Peyer's patch (tissue), 4 donors: ENCODE data around the gene PPCS. TPM values are rescaled to one million over a fixed set of nuclear protein-coding genes. Genes with fewer than 3 reads are reported as not detected.

Experiments used
- DNase-seq, 3 donors: peaks; one replicate each; pipeline ENCODE4 v3.0.0-alpha.2; 2017 to 2019
- H3K27ac ChIP-seq, 4 donors: fragments of 200-600 bp; sonication (generic); one replicate each; pipeline ENCODE4 v1.5.1; 2016 to 2019
- H3K27me3 ChIP-seq, 2 donors: fragments of 200-600 bp; sonication (generic); one replicate each; pipeline ENCODE4 v1.5.1; 2019
- H3K36me3 ChIP-seq, 3 donors: fragments of 200-600 bp; sonication (generic); one replicate each; pipeline ENCODE4 v1.5.1; 2016 to 2019
- H3K4me1 ChIP-seq, 4 donors: fragments of 200-600 bp; sonication (generic); one replicate each; pipeline ENCODE4 v1.5.1; 2016 to 2019
- H3K4me3 ChIP-seq, 4 donors: fragments of 200-600 bp; sonication (generic); 1 replicate in 3 of 4; 2 replicates in 1 of 4; pipeline ENCODE4 v1.5.1; 2016 to 2019; ENCODE audit warnings: mild to moderate bottlenecking in 1 of 4
- H3K9me3 ChIP-seq, 4 donors: fragments of 200-600 bp; sonication (generic); one replicate each; pipeline ENCODE4 v1.5.1; 2016 to 2019; ENCODE audit warnings: mild to moderate bottlenecking in 1 of 4
- CTCF ChIP-seq, 6 experiments: fragments of 450-650 bp in 4 of 6; fragments of 200-600 bp in 2 of 6; sonication (generic) in 1 of 6; IDR thresholded peaks; one replicate each; pipeline ENCODE4 v1.5.1; 2017 to 2019; ENCODE audit warnings: antibody characterized with exemption in 6 of 6, mild to moderate bottlenecking in 3 of 6, moderate library complexity in 1 of 6
- POLR2A ChIP-seq, 2 donors: fragments of 450-650 bp; IDR thresholded peaks; one replicate each; pipeline ENCODE4 v1.5.1; 2017; ENCODE audit warnings: antibody characterized with exemption in 2 of 2, mild to moderate bottlenecking in 2 of 2, moderate library complexity in 2 of 2
- total RNA-seq, 4 donors: library from RNA; depleted of rRNA; stranded (reverse); fragments of >200 nt; gene quantifications; one replicate each; pipeline ENCODE4 v1.1.0, GENCODE V29; 2016

Gene PPCS
- total RNA-seq, 4 donors from 2014 or later: 73.3 to 118 (median 78.0) TPM

- no peak for DNase-seq
- no peak overlapping the region for H3K27ac ChIP-seq
- no peaks in the 10 kb centered on the region for H3K9me3 ChIP-seq
- H3K4me3 ChIP-seq: no peak overlapping the region
- TF ChIP-seq CTCF (IDR thresholded peaks at IDR 0.05): no peak
- TF ChIP-seq POLR2A (IDR thresholded peaks at IDR 0.05): no peak
- H3K27me3 ChIP-seq: no peaks in the 10 kb centered on the region
- no peaks in the 10 kb centered on the region for H3K36me3 ChIP-seq
- H3K4me1 ChIP-seq: peaks cover 0 to 8% (median 3%) of the 10 kb centered on the region in 4 donors
These were observed 29.1 kb upstream of the PPCS start for GRCh38 chr1:42427240-42427639.

DNA sequence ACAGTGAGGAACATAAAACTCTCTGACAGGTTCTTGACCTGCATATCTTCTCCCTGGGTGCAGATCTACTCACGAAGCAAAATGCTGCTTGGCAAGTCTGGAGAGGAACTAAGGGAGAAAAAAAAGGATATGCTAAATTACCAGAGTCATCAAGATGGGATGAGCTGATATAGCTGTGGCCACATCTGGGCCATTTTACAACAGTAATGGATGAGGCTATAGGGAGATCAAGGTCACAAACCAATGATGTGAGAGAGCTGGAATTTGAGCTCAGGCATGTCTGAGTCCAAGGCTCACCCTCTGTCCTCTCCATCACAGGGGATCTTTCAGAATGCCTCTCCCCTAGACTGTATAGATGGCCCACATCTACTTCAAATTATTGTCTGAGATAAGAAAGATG is 26.7 kb upstream of the PPCS start:
- Histone ChIP-seq H3K27me3 (no peaks in the 10 kb centered on the region), H3K27ac (no peak overlapping the region), H3K4me1 (peaks cover 0 to 8% (median 3%) of the 10 kb centered on the region in 4 donors), H3K36me3 (no peaks in the 10 kb centered on the region), H3K9me3 (no peaks in the 10 kb centered on the region), H3K4me3 (no peak overlapping the region)
- TF ChIP-seq CTCF (IDR thresholded peaks at IDR 0.05): no peak
- no peak for TF ChIP-seq POLR2A (IDR thresholded peaks at IDR 0.05)
- no peak for DNase-seq

- Histone ChIP-seq H3K27ac (peak overlapping the region in 2 of 4 donors; percentile 17 to 25), H3K9me3 (no peaks in the 10 kb centered on the region), H3K4me3 (no peak overlapping the region), H3K27me3 (no peaks in the 10 kb centered on the region), H3K36me3 (no peaks in the 10 kb centered on the region), H3K4me1 (peaks cover 0 to 8% (median 3%) of the 10 kb centered on the region in 4 donors)
- TF ChIP-seq POLR2A (IDR thresholded peaks at IDR 0.05) (no peak), CTCF (IDR thresholded peaks at IDR 0.05) (no peak)
- DNase-seq: no peak
These were observed 25.8 kb upstream of the PPCS start for GRCh38 chr1:42430286-42431135.

GRCh38 chr1:42431514-42431913 is 24.8 kb upstream of the PPCS start:
- Histone ChIP-seq H3K27me3 (no peaks in the 10 kb centered on the region), H3K27ac (peak overlapping the region in 2 of 4 donors; percentile 17 to 25), H3K9me3 (no peaks in the 10 kb centered on the region), H3K4me1 (peaks cover 0 to 8% (median 3%) of the 10 kb centered on the region in 4 donors), H3K4me3 (no peak overlapping the region), H3K36me3 (no peaks in the 10 kb centered on the region)
- no peak for DNase-seq
- TF ChIP-seq CTCF (IDR thresholded peaks at IDR 0.05) (no peak), POLR2A (IDR thresholded peaks at IDR 0.05) (no peak)

DNA sequence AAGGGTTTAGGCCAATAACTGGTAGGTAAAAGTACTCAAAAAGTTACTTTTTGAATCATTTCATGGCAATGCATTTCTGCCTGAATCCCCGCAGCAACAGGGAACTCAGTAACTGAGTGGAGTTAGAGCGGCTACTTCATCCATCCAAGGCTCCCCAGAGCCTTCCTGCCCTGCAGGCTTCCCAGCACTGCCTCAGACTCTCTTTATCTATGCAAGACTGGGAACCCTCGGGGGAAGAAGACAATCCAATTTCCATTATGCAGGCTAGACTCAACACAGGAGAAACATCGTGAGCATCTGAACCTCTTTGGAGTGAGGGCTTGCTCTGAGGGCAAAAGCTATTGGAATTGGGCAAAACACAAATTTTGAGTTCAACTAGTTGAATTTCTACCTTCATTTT is 23.6 kb upstream of the PPCS start:
- TF ChIP-seq CTCF (IDR thresholded peaks at IDR 0.05): no peak
- no peak for TF ChIP-seq POLR2A (IDR thresholded peaks at IDR 0.05)

More for the DNA sequence above, 23.6 kb upstream of the PPCS start:
- no peaks in the 10 kb centered on the region for H3K27me3 ChIP-seq
- no peaks in the 10 kb centered on the region for H3K36me3 ChIP-seq
- no peaks in the 10 kb centered on the region for H3K9me3 ChIP-seq
- no peak overlapping the region for H3K4me3 ChIP-seq
- DNase-seq: no peak
- H3K4me1 ChIP-seq: peaks cover 0 to 8% (median 3%) of the 10 kb centered on the region in 4 donors
- H3K27ac ChIP-seq: no peak overlapping the region
